ENCODE results near the gene ERMN.
"Not testable (repeated sequence)": the region's sequence is repeated elsewhere in the genome, so short reads cannot be mapped to it uniquely, and the experiment has no call there.

- TF ChIP-seq, protein P1, sequence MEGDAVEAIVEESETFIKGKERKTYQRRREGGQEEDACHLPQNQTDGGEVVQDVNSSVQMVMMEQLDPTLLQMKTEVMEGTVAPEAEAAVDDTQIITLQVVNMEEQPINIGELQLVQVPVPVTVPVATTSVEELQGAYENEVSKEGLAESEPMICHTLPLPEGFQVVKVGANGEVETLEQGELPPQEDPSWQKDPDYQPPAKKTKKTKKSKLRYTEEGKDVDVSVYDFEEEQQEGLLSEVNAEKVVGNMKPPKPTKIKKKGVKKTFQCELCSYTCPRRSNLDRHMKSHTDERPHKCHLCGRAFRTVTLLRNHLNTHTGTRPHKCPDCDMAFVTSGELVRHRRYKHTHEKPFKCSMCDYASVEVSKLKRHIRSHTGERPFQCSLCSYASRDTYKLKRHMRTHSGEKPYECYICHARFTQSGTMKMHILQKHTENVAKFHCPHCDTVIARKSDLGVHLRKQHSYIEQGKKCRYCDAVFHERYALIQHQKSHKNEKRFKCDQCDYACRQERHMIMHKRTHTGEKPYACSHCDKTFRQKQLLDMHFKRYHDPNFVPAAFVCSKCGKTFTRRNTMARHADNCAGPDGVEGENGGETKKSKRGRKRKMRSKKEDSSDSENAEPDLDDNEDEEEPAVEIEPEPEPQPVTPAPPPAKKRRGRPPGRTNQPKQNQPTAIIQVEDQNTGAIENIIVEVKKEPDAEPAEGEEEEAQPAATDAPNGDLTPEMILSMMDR (IDR thresholded peaks at IDR 0.05), result not testable (repeated sequence)
- not testable (repeated sequence) for TF ChIP-seq EZH2 (IDR thresholded peaks at IDR 0.05; ENCODE audit: borderline replicate concordance, insufficient read depth, low read depth, low read length, poor library complexity, severe bottlenecking)
Measured at GRCh38 chr2:157341381-157341780, 15.8 kb upstream of the ERMN start.
